Measurements from ENCODE around the gene IKZF3.
"Not testable (repeated sequence)": the region's sequence is repeated elsewhere in the genome, so short reads cannot be mapped to it uniquely, and the experiment has no call there.

IKZF3 gene

GRCh38 chr17:39715375-39716072, 148.6 kb downstream of the IKZF3 start:
- no peak overlapping the region for H3K27ac Mint-ChIP-seq
- no peaks in the 10 kb centered on the region for H3K4me1 Mint-ChIP-seq
- no peaks in the 10 kb centered on the region for H3K9me3 Mint-ChIP-seq
- TF ChIP-seq, protein P1, sequence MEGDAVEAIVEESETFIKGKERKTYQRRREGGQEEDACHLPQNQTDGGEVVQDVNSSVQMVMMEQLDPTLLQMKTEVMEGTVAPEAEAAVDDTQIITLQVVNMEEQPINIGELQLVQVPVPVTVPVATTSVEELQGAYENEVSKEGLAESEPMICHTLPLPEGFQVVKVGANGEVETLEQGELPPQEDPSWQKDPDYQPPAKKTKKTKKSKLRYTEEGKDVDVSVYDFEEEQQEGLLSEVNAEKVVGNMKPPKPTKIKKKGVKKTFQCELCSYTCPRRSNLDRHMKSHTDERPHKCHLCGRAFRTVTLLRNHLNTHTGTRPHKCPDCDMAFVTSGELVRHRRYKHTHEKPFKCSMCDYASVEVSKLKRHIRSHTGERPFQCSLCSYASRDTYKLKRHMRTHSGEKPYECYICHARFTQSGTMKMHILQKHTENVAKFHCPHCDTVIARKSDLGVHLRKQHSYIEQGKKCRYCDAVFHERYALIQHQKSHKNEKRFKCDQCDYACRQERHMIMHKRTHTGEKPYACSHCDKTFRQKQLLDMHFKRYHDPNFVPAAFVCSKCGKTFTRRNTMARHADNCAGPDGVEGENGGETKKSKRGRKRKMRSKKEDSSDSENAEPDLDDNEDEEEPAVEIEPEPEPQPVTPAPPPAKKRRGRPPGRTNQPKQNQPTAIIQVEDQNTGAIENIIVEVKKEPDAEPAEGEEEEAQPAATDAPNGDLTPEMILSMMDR (IDR thresholded peaks at IDR 0.05; ENCODE audit: unreplicated experiment in 3 of 3) = no peak
- no peaks in the 10 kb centered on the region for H3K27me3 Mint-ChIP-seq (ENCODE audit: low read depth)
- H3K4me3 Mint-ChIP-seq = no peak overlapping the region
- peaks cover 48% of the 10 kb centered on the region for H3K36me3 Mint-ChIP-seq (ENCODE audit: low read depth)

- peaks cover 6% of the 10 kb centered on the region for H3K4me1 Mint-ChIP-seq
- no peaks in the 10 kb centered on the region for H3K9me3 Mint-ChIP-seq
- TF ChIP-seq, protein P1 (IDR thresholded peaks at IDR 0.05; ENCODE audit: unreplicated experiment in 3 of 3) = no peak
Measured at GRCh38 chr17:39714234-39714633, 149.9 kb downstream of the IKZF3 start.

DNA sequence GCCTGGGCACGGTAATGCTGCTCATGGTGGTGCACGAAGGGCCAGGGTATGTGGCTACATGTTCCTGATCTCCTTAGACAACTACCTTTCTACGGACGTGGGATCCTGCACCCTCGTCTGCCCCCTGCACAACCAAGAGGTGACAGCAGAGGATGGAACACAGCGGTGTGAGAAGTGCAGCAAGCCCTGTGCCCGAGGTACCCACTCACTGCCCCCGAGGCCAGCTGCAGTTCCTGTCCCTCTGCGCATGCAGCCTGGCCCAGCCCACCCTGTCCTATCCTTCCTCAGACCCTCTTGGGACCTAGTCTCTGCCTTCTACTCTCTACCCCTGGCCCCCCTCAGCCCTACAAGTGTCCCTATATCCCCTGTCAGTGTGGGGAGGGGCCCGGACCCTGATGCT, 152.3 kb downstream of the IKZF3 start:
- H3K36me3 Mint-ChIP-seq (ENCODE audit: low read depth) = peaks cover 51% of the 10 kb centered on the region
- H3K27me3 Mint-ChIP-seq (ENCODE audit: low read depth) = no peaks in the 10 kb centered on the region
- no peaks in the 10 kb centered on the region for H3K9me3 Mint-ChIP-seq
- H3K27ac Mint-ChIP-seq = no peak overlapping the region
- H3K4me3 Mint-ChIP-seq = no peak overlapping the region
- peaks cover 17% of the 10 kb centered on the region for H3K4me1 Mint-ChIP-seq
- TF ChIP-seq, protein P1 (IDR thresholded peaks at IDR 0.05; ENCODE audit: unreplicated experiment in 3 of 3) = no peak

More at GRCh38 chr17:39714234-39714633, 149.9 kb downstream of the IKZF3 start:
- Mint-ChIP-seq H3K27ac (no peak overlapping the region), H3K36me3 (ENCODE audit: low read depth) (peaks cover 51% of the 10 kb centered on the region), H3K27me3 (ENCODE audit: low read depth) (no peaks in the 10 kb centered on the region), H3K4me3 (no peak overlapping the region)

DNA sequence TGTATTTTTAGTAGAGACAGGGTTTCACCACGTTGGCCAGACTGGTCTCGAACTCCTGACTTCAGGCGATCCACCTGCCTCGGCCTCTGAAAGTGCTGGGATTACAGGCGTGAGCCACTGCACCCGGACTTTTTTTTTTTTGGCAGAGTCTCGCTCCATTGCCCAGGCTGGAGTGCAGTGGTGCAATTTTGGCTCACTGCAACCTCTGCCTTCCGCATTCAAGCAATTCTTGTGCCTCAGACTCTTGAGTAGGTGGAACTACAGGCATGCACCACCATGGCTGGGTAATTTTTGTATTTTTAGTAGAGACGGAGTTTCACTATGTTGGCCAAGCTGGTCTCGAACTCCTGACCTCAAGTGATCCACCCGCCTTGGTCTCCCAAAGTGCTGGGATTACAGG, 153.0 kb downstream of the IKZF3 start:
- not testable (repeated sequence) for H3K9me3 Mint-ChIP-seq; H3K4me3 Mint-ChIP-seq; H3K27me3 Mint-ChIP-seq (ENCODE audit: low read depth); H3K27ac Mint-ChIP-seq
- H3K36me3 Mint-ChIP-seq (ENCODE audit: low read depth) = peaks cover 46% of the 10 kb centered on the region
- H3K4me1 Mint-ChIP-seq = peaks cover 17% of the 10 kb centered on the region

GRCh38 chr17:39709998-39710964, 153.8 kb downstream of the IKZF3 start:
- H3K36me3 Mint-ChIP-seq (ENCODE audit: low read depth) = peaks cover 46% of the 10 kb centered on the region
- no peak overlapping the region for H3K27ac Mint-ChIP-seq
- H3K4me3 Mint-ChIP-seq = no peak overlapping the region
- no peaks in the 10 kb centered on the region for H3K27me3 Mint-ChIP-seq (ENCODE audit: low read depth)
- no peaks in the 10 kb centered on the region for H3K9me3 Mint-ChIP-seq
- peaks cover 25% of the 10 kb centered on the region for H3K4me1 Mint-ChIP-seq
- TF ChIP-seq, protein P1 (IDR thresholded peaks at IDR 0.05; ENCODE audit: unreplicated experiment in 3 of 3) = no peak

DNA sequence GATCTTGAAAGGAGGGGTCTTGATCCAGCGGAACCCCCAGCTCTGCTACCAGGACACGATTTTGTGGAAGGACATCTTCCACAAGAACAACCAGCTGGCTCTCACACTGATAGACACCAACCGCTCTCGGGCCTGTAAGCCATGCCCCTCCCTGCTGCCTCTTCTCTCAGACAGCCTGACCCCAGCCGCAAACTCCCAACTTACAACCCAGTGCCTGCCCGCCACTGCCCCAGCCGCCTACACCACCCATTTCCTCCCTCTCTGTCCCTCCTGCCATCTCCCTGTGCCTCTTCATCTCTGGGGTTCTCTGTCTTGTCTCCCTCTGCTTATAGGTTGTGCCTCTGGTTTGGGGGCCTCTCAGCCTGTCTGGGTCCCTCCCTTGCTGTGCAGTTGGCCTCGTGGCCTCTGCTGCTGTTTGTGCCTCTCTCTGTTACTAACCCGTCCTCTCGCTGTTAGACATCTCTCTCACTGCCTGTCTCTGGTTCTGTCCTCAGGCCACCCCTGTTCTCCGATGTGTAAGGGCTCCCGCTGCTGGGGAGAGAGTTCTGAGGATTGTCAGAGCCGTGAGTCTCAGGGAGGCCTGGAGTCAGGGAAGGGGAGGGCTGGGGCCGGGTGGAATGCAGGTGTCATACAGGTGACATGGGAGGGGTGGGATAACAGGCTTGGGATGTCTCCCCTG, 154.7 kb downstream of the IKZF3 start:
- no peak overlapping the region for H3K4me3 Mint-ChIP-seq
- no peak overlapping the region for H3K27ac Mint-ChIP-seq
- TF ChIP-seq, protein P1 (IDR thresholded peaks at IDR 0.05; ENCODE audit: unreplicated experiment in 3 of 3) = no peak
- no peaks in the 10 kb centered on the region for H3K27me3 Mint-ChIP-seq (ENCODE audit: low read depth)
- peaks cover 33% of the 10 kb centered on the region for H3K4me1 Mint-ChIP-seq
- H3K9me3 Mint-ChIP-seq = no peaks in the 10 kb centered on the region
- peaks cover 42% of the 10 kb centered on the region for H3K36me3 Mint-ChIP-seq (ENCODE audit: low read depth)

All from nephron (organoid).